Measurements from ENCODE around the gene TJP1.

The TJP1 gene

DNA sequence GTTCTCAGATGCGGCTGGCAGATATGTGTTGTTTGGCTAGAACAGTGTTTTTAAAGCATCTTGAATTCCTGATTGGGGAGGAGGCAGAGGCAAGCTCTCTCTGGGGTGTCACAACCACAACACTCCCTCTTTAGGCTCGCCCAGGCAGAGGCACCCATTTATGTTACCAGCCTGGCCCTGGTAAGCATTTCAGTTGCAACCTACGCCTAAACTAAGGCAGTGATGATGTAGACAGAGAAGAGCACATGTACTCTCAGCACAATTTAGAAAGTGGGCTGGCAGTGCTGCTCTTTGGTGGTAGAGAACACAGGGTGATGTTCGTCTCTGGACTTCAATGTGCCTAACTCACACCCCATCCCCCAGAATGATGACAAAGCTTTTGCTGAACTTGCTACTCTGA is 41.2 kb upstream of the TJP1 start:
- no peak for DNase-seq (ENCODE audit: low read depth)
- no peak overlapping the region for H3K4me3 ChIP-seq (ENCODE audit: low read depth, low read length)
- TF ChIP-seq, protein P1, sequence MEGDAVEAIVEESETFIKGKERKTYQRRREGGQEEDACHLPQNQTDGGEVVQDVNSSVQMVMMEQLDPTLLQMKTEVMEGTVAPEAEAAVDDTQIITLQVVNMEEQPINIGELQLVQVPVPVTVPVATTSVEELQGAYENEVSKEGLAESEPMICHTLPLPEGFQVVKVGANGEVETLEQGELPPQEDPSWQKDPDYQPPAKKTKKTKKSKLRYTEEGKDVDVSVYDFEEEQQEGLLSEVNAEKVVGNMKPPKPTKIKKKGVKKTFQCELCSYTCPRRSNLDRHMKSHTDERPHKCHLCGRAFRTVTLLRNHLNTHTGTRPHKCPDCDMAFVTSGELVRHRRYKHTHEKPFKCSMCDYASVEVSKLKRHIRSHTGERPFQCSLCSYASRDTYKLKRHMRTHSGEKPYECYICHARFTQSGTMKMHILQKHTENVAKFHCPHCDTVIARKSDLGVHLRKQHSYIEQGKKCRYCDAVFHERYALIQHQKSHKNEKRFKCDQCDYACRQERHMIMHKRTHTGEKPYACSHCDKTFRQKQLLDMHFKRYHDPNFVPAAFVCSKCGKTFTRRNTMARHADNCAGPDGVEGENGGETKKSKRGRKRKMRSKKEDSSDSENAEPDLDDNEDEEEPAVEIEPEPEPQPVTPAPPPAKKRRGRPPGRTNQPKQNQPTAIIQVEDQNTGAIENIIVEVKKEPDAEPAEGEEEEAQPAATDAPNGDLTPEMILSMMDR (IDR thresholded peaks at IDR 0.05; ENCODE audit: low read depth, low read length, missing control alignments) = no peak
- in situ Hi-C loops (cut with HindIII; ENCODE audit: low sequenced_read_pairs) = no loop called here

DNA sequence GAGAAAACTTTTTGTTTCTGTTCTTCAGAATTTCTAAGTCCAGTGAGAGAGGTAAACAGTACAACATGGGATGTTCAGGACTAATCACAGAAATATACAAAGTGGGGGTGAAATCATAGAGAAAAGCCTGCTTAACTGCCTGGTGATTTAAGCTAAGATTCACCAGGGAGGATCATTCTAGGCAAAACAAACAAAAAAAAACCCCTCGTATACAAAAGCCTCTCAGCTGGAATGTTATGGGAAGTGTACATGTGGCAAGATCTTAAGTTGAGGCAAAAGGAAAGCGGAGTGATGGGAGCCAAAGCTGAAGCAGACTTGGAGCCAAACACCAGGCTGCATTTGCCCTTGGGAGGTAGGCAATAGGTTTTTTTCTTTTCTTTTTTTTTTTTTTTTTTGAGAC is 40.0 kb upstream of the TJP1 start:
- no peak overlapping the region for H3K4me3 ChIP-seq (ENCODE audit: low read depth, low read length)
- TF ChIP-seq, protein P1 (IDR thresholded peaks at IDR 0.05; ENCODE audit: low read depth, low read length, missing control alignments) = no peak
- in situ Hi-C loops (cut with HindIII; ENCODE audit: low sequenced_read_pairs) = no loop called here
- DNase-seq (ENCODE audit: low read depth) = no peak

DNA sequence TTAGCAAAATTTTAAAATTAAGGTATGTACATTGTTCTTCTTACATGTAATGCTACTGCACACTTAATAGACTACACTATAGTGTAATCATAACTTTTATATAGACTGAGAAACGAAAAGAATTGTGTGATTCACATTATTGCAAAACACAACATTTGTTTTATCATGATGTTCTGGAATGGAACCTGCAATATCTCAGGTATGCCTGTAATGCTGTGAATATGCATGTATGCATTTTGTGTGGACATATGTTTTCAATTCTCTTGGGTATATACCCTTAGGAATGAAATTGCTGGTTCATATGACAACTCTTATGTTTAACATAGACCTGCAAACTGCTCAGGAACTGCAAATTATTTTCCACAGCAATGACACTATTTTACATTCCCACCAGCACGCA is 38.6 kb upstream of the TJP1 start:
- no peak for DNase-seq (ENCODE audit: low read depth)
- no peak overlapping the region for H3K4me3 ChIP-seq (ENCODE audit: low read depth, low read length)
- TF ChIP-seq, protein P1 (IDR thresholded peaks at IDR 0.05; ENCODE audit: low read depth, low read length, missing control alignments) = no peak
- in situ Hi-C loops (cut with HindIII; ENCODE audit: low sequenced_read_pairs) = no loop called here

- no peak overlapping the region for H3K4me3 ChIP-seq (ENCODE audit: low read depth, low read length)
- TF ChIP-seq, protein P1 (IDR thresholded peaks at IDR 0.05; ENCODE audit: low read depth, low read length, missing control alignments) = no peak
- in situ Hi-C loops (cut with HindIII; ENCODE audit: low sequenced_read_pairs) = no loop called here
- DNase-seq (ENCODE audit: low read depth) = peak; percentile 83
Observed at GRCh38 chr15:29859973-29860715, 37.9 kb upstream of the TJP1 start.

GRCh38 chr15:29859293-29859692 is 37.0 kb upstream of the TJP1 start:
- TF ChIP-seq, protein P1 (IDR thresholded peaks at IDR 0.05; ENCODE audit: low read depth, low read length, missing control alignments) = no peak
- in situ Hi-C loops (cut with HindIII; ENCODE audit: low sequenced_read_pairs) = no loop called here
- H3K4me3 ChIP-seq (ENCODE audit: low read depth, low read length) = no peak overlapping the region
- DNase-seq (ENCODE audit: low read depth) = no peak

GRCh38 chr15:29857221-29857789 is 35.0 kb upstream of the TJP1 start:
- TF ChIP-seq, protein P1 (IDR thresholded peaks at IDR 0.05; ENCODE audit: low read depth, low read length, missing control alignments) = no peak
- no peak for DNase-seq (ENCODE audit: low read depth)
- H3K4me3 ChIP-seq (ENCODE audit: low read depth, low read length) = no peak overlapping the region
- in situ Hi-C loops (cut with HindIII; ENCODE audit: low sequenced_read_pairs) = no loop called here
